ENCODE data around the gene STOML3. TPM values are rescaled to one million over a fixed set of nuclear protein-coding genes. Genes with fewer than 3 reads are reported as not detected.

Gene STOML3
- total RNA-seq, 1 experiment from 2014 or later = not detected

Other genes with a start within 250 kb of the STOML3 start
- 7.1 and 7.4 TPM in 2 replicates for gene PROSER1, start 47.3 kb upstream of the STOML3 start, total RNA-seq (2014; rRNA removed; shearing (Covaris generic))
- 11.0 and 12.6 TPM in 2 replicates for gene NHLRC3, start 47.6 kb upstream of the STOML3 start, total RNA-seq (2014; rRNA removed; shearing (Covaris generic))

All from RPMI7951 (cell line).